HAP-1 (cell line): ENCODE results near the gene SLC44A5.
"Not testable (repeated sequence)": the region's sequence is repeated elsewhere in the genome, so short reads cannot be mapped to it uniquely, and the experiment has no call there.

Source experiments
- DNase-seq, 2 experiments: peaks; one replicate each; pipeline ENCODE4 v3.0.0-alpha.2; 2016 to 2020; ENCODE audit warnings: low spot score in 2 of 2
- H3K27me3 ChIP-seq: fragments of 250-450 bp; sonication (Bioruptor Pico); 2 replicates; pipeline ENCODE4 v1.5.1; 2020; ENCODE audit warnings: low read depth, mild to moderate bottlenecking, moderate library complexity
- H3K36me3 ChIP-seq: fragments of 250-450 bp; sonication (Bioruptor Pico); replicated peaks from 2 replicates; pipeline ENCODE4 v1.5.1; 2020; ENCODE audit warnings: mild to moderate bottlenecking
- H3K4me1 ChIP-seq: fragments of 250-450 bp; sonication (Bioruptor Pico); 2 replicates; pipeline ENCODE4 v1.5.1; 2020; ENCODE audit warnings: mild to moderate bottlenecking
- H3K4me3 ChIP-seq: fragments of 250-450 bp; sonication (Bioruptor Pico); 2 replicates; pipeline ENCODE4 v1.5.1; 2020; ENCODE audit warnings: mild to moderate bottlenecking, moderate library complexity
- H3K9me3 ChIP-seq: fragments of 250-450 bp; sonication (Bioruptor Pico); 2 replicates; pipeline ENCODE4 v1.5.1; 2020; ENCODE audit warnings: mild to moderate bottlenecking, moderate library complexity
- in situ Hi-C: fragments of 300-500 bp; cut with MboI; formaldehyde crosslinking; loops from 3 replicates; pipeline ENCODE4 v1.14.3; 2020; ENCODE audit warnings: low sequenced_read_pairs, inconsistent platforms, mixed read lengths

SLC44A5 gene

DNA sequence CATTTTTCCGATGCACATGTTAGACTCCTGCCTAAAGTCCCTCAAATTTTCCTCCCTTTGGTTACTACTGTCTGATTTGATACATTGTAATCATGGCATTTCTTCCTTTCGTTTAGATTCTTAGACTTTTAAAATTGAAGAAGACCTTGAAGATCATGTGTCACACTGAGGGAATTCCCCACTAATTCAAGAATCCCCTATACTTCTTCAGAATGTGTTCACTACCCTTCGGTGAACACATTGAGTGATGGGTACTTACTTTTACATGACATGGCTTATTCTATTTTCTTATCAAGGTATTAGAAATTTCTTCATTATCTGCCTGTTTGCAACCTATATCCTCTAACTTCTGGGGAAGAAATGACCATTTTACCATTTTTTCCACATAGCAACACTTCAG is 390.8 kb downstream of the SLC44A5 start:
- H3K36me3 ChIP-seq, result no peaks in the 10 kb centered on the region
- DNase-seq, result no peak
- no peaks in the 10 kb centered on the region for H3K4me1 ChIP-seq
- no peak overlapping the region for H3K4me3 ChIP-seq
- no peaks in the 10 kb centered on the region for H3K9me3 ChIP-seq
- in situ Hi-C loops, result no loop called here
- H3K27me3 ChIP-seq, result peaks cover 4% of the 10 kb centered on the region

DNA sequence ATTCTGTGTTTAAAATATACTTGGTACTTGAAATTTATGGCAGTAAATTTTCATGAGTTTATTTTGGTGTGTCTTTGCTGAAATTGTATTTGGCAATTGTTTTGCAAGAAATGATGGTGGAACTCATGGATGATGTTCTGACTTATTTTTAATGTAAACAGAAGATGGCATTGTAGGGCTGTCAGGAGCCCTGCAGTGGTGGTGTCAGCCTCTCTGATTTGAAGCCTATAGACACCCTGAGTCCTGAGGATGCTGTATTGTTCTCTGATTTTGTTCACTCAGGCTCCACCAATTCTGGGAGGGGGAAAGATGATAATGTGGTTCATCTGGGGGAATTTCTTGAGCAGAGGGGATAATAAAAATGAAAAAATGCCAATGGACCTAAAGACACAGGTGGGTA is 396.9 kb downstream of the SLC44A5 start:
- no peaks in the 10 kb centered on the region for H3K36me3 ChIP-seq
- no peaks in the 10 kb centered on the region for H3K4me1 ChIP-seq
- H3K9me3 ChIP-seq, result no peaks in the 10 kb centered on the region
- H3K4me3 ChIP-seq, result no peak overlapping the region
- no peak for DNase-seq
- H3K27me3 ChIP-seq, result peaks cover 2% of the 10 kb centered on the region
- in situ Hi-C loops, result no loop called here

DNA sequence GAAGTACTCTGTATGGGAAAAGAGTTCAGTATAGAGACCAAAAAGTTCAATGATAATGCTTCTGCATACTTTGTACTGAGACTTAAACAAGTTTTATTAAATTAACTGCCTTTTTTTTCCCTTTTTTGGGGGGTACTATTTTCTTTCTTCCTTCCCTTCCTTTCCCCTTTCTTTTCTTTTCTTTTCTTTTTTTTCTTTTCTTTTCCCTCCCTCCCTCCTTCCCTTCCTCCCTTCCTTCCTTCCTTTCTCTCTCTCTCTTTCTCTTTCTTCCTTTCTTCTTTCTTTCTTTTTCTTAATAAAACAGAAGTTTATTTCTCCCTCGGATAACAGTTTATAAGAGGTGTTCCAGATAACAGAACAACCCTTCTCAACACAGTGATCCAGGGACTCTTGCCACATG is 399.3 kb downstream of the SLC44A5 start:
- DNase-seq, result no peak
- in situ Hi-C loops, result no loop called here
- H3K4me3 ChIP-seq, result no peak overlapping the region
- H3K4me1 ChIP-seq, result no peaks in the 10 kb centered on the region
- no peaks in the 10 kb centered on the region for H3K36me3 ChIP-seq
- H3K9me3 ChIP-seq, result no peaks in the 10 kb centered on the region
- H3K27me3 ChIP-seq, result peaks cover 6% of the 10 kb centered on the region

DNA sequence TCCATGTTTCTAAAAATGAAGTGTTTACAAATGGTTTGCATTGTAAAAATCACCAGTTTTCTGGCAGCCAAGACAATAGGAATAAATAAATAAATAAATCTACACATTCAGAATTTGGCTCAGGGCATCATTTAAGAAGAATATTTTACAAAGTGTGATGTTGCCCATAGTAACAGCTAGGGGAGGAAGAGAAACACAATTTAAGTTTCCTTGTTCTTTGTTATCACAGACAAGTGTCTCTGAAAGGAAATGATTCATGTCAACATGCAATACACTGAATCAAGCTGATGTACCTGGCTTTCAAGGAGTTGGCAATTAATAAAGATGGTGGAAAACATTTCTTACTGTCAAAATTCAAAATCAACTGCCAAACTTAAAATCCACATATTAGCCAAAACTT is 402.1 kb downstream of the SLC44A5 start:
- in situ Hi-C loops, result loop anchor here (10.0 kb wide), 1 partner anchor 434 kb away; no protein-coding TSS in a partner anchor

DNA sequence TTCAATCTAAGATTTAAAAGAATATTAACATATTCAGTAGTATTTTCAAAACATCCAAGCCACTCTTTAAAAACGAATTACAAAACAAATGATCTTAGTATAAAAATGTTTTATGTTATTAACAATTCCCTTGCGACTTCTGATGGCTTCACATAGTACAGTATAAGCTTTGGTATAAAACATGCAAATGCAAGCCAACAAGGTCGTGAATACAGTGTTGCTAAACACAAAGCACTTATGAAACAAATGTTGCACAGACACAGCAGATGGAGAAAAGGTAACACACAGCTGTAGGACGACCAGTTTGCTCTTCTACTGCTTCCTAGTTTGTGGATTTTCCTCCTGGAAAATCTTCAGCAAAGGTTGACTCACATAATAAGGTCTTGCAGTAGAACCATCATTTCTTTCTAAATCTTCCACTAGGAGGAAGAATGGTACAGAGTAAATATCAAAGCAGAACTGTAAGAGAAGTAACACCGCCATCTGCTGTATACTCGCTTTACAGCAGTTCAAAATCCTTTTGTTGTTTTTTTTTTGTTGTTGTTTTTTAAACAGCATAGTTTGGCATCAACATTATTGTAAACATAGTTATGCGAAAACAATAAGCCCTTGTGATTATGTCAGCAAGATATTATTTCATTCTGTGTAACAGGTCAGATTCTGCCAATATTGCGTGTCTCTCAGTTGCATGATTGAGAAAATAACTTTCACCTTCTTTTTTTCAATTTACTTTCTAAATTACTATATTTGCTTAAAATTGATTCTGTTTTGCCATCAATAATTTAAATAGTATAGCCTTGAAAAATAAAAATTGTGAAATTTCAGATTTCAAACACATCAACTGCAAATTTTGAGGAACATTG is 407.3 kb downstream of the SLC44A5 start:
- H3K27me3 ChIP-seq, result peaks cover 9% of the 10 kb centered on the region; the same call in 1 of the 2 replicates
- no peaks in the 10 kb centered on the region for H3K4me1 ChIP-seq
- no peak overlapping the region for H3K4me3 ChIP-seq
- no peaks in the 10 kb centered on the region for H3K36me3 ChIP-seq
- peak; percentile 17 to 72 for DNase-seq
- H3K9me3 ChIP-seq, result no peaks in the 10 kb centered on the region
- in situ Hi-C loops, result loop anchor here (10.0 kb wide), 1 partner anchor 429 kb away; no protein-coding TSS in a partner anchor

More for the DNA sequence above, 402.1 kb downstream of the SLC44A5 start:
- H3K4me1 ChIP-seq, result no peaks in the 10 kb centered on the region
- no peak overlapping the region for H3K4me3 ChIP-seq
- peaks cover 4% of the 10 kb centered on the region for H3K27me3 ChIP-seq
- no peaks in the 10 kb centered on the region for H3K36me3 ChIP-seq
- H3K9me3 ChIP-seq, result no peaks in the 10 kb centered on the region
- no peak for DNase-seq

DNA sequence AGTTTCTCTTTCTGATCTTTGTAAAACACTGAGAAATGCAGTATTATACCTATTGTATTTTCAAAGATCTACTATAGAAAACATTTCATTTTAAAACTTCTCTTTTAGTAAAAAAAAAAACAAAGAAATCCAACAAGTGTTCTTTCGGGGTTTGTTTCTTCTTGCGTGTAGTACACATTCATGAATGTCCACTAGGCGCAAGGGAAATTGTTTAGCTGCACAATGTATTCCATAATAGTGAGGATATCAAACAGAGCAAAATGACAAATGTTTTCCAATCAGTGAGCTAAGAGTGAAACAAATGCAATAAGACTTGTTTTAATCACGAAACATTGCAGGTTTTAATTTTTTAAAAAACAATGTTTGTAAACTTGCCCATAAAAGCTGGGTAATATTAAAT is 408.2 kb downstream of the SLC44A5 start:
- no peaks in the 10 kb centered on the region for H3K9me3 ChIP-seq
- no peak for DNase-seq
- no peaks in the 10 kb centered on the region for H3K4me1 ChIP-seq
- in situ Hi-C loops, result loop anchor here (10.0 kb wide), 1 partner anchor 428 kb away; no protein-coding TSS in a partner anchor
- H3K27me3 ChIP-seq, result peaks cover 9% of the 10 kb centered on the region; the same call in 1 of the 2 replicates
- H3K4me3 ChIP-seq, result no peak overlapping the region
- no peaks in the 10 kb centered on the region for H3K36me3 ChIP-seq

DNA sequence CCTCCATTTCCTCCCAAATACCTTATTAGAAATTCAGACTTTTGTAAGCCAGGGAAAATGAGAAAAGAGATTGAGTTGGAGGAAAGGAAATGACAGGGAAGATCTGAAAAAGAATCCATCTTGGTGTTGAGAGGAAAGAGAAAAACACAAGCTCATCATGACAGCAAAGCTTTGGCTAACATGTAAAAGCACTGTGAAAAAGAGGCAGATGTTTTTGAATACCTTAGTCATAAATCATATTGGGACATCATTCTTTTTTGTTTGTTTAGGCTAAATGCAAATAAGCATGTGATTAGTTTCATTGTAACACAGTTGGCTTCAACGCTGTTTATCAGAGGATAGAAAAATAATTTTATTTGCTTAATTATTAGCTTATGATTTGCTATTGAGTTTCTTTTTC is 412.2 kb downstream of the SLC44A5 start:
- peaks cover 23% of the 10 kb centered on the region for H3K27me3 ChIP-seq
- no peaks in the 10 kb centered on the region for H3K4me1 ChIP-seq
- no peaks in the 10 kb centered on the region for H3K9me3 ChIP-seq
- in situ Hi-C loops, result no loop called here
- no peak overlapping the region for H3K4me3 ChIP-seq
- H3K36me3 ChIP-seq, result no peaks in the 10 kb centered on the region
- DNase-seq, result no peak

DNA sequence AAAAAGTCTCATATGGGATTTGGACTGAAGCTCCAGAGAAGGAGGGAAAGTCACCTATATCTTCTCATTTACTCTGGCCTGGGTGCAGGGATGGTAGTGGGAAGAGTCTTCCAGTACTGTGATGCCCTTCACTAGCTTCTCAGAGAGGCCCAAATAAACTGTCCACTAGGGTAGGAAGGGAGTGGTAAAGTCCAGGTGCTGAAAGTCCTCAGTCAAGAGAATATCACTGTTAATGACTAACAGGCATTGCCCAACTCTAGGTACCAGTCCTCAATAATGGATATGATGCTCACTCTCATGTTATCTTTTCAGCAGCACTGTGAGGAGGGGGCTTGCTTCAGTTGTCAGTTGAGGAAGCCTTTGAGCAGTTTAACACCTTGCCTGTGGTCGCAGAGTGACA is 412.8 kb downstream of the SLC44A5 start:
- Histone ChIP-seq H3K4me3 (no peak overlapping the region), H3K4me1 (no peaks in the 10 kb centered on the region), H3K36me3 (no peaks in the 10 kb centered on the region), H3K9me3 (no peaks in the 10 kb centered on the region), H3K27me3 (peaks cover 26% of the 10 kb centered on the region)
- in situ Hi-C loops, result no loop called here
- no peak for DNase-seq

DNA sequence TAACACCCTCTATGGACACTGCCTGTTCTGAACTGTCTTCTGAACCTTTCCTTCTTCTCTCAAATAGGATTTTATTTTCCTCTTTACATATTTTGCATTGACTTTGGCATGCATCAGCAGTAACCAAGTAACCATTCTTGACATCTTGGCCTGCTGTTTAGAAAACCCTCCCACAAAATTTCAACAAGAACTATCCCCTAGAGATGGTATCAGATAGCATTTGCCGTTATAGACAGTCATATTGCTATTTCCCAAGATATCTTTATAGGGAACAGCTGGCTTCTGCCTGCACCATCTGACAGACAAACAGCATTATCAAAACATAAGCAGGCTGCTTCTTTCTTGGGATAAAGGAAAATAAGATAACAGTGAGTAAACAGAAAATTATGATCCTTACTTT is 422.0 kb downstream of the SLC44A5 start:
- Histone ChIP-seq H3K4me3 (no peak overlapping the region), H3K4me1 (no peaks in the 10 kb centered on the region), H3K36me3 (no peaks in the 10 kb centered on the region), H3K27me3 (peaks cover 5% of the 10 kb centered on the region; the same call in 1 of the 2 replicates), H3K9me3 (no peaks in the 10 kb centered on the region)
- in situ Hi-C loops, result no loop called here
- DNase-seq, result no peak

DNA sequence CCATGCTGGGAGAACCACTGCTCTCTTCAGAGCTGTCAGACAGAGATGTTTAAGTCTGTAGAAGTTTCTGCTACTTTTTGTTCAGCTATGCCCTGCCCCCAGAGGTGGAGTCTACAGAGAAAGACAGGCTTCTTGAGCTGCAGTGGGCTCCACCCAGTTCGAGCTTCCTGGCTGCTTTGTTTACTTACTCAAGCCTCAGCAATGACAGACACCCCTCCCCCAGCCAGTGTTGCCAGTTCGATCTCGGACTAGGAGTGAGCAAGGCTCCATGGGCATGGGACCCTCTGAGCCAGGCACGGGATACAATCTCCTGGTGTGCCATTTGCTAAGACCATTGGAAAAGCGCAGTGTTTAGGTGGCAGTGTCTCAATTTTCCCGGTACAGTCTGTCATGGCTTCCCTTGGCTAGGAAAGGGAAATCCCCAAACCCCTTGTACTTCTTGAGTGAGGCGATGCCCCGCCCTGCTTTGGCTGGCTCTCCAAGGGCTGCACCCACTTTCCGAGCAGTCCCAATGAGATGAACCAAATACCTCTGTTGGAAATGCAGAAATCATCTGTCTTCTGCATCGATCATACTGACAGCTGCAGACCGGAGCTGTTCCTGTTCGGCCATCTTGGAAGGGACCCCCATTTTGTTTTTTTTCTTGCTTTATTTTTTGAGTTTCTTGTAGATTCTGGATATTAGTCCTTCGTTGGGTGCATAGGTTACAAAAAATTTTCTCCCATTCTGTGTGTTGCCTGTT is 429.5 kb downstream of the SLC44A5 start:
- in situ Hi-C loops, H3K4me3 ChIP-seq, H3K27me3 ChIP-seq, H3K36me3 ChIP-seq, H3K9me3 ChIP-seq, DNase-seq, H3K4me1 ChIP-seq: not testable (repeated sequence)

DNA sequence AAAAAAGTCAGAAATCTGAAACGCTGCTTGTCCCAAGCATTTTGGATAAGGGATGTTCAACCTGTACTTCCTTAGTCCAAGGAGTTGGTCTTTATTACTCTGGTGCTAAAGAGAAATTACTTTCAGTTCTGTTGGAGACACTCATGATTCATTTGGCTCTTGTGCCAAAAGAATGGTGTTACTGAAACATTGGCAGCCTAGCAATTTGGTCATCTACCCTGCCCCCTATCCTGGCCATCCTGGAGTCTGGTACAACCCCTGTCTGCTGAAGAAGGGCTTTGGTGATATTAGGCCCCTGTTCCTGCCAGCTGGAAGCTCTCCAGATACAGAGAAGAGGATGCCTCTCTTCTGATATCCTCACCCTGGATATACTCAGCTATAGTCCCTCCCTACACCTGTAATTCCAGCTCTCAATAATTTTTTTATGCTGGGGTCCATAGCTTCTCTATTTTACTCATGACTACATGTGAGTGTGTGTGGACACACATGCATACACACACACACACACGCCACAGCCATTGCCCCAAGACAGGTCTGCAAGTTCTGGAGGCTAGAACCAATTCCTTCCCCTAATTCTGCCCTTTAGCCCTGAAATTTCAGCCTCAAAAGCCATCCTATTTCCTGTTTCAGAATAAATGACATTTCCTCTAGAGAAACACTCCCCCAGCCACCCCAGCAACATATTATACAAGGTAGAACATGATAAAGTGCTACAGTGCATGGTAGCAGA is 436.7 kb downstream of the SLC44A5 start:
- Histone ChIP-seq H3K36me3 (no peaks in the 10 kb centered on the region), H3K4me1 (no peaks in the 10 kb centered on the region), H3K9me3 (no peaks in the 10 kb centered on the region), H3K27me3 (no peaks in the 10 kb centered on the region), H3K4me3 (no peak overlapping the region)
- DNase-seq, result no peak
- in situ Hi-C loops, result no loop called here

DNA sequence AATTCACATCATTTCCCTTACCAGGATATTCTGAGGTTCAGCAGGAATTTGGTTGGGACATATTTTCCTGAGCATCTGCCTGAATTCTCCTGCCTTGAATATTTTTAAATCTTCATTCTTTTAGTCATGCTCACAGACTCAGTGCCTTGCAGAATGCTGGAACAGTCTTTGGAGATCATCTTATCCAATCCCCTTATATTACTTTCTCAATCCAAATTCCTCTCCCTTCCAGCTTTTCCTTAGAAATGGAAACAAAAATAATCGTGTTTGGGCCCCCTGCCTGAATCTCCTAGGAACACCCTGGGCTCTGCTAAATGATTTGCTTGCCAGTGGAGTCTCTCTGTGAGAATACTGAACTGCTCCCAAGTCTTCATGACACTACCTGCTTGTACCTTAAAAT is 438.4 kb downstream of the SLC44A5 start:
- H3K27me3 ChIP-seq, result no peaks in the 10 kb centered on the region
- in situ Hi-C loops, result no loop called here
- H3K9me3 ChIP-seq, result no peaks in the 10 kb centered on the region
- H3K4me3 ChIP-seq, result no peak overlapping the region
- no peaks in the 10 kb centered on the region for H3K36me3 ChIP-seq
- DNase-seq, result no peak
- no peaks in the 10 kb centered on the region for H3K4me1 ChIP-seq

DNA sequence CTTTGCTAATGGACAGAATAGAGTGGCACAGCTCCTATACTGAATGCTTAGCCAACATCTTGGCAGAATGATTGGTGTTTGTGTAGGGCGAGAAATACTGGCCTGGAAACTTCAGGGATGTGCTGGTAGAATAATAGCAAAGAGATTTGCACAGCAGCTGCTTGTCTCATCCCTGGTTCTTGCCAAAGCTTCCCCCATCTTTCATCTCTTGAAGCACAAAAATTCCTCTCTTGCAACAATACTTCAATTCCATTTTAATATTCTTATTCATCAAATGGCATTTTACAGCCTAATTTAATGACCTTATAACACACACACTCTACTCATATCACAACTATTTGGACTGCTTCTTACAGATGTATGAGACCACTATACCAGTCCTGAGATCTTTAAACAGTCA is 439.0 kb downstream of the SLC44A5 start:
- Histone ChIP-seq H3K9me3 (no peaks in the 10 kb centered on the region), H3K36me3 (no peaks in the 10 kb centered on the region), H3K4me1 (no peaks in the 10 kb centered on the region), H3K4me3 (no peak overlapping the region), H3K27me3 (no peaks in the 10 kb centered on the region)
- in situ Hi-C loops, result no loop called here
- no peak for DNase-seq
